Fibroblast of mammary gland (primary cell): ENCODE results near the gene DLGAP3.

Source experiments
- DNase-seq: peaks from one replicate; pipeline ENCODE4 v3.0.0-alpha.2; 2010; ENCODE audit warnings: low read depth
- H3K4me3 ChIP-seq: 2 replicates; pipeline ENCODE4 v1.5.1; 2011; ENCODE audit warnings: low read depth, mild to moderate bottlenecking, low read length, moderate library complexity; ENCODE audit not compliant: control insufficient read depth
- TF ChIP-seq, protein P1 (sequence below): conservative IDR thresholded peaks from 2 replicates; pipeline ENCODE4 v1.5.1; 2011; ENCODE audit warnings: low read depth, low read length, inconsistent platforms; ENCODE audit not compliant: control insufficient read depth, insufficient read depth

Gene DLGAP3

GRCh38 chr1:34908369-34908768 lies 21.1 kb downstream of the DLGAP3 start:
- no peak for DNase-seq
- TF ChIP-seq, protein P1, sequence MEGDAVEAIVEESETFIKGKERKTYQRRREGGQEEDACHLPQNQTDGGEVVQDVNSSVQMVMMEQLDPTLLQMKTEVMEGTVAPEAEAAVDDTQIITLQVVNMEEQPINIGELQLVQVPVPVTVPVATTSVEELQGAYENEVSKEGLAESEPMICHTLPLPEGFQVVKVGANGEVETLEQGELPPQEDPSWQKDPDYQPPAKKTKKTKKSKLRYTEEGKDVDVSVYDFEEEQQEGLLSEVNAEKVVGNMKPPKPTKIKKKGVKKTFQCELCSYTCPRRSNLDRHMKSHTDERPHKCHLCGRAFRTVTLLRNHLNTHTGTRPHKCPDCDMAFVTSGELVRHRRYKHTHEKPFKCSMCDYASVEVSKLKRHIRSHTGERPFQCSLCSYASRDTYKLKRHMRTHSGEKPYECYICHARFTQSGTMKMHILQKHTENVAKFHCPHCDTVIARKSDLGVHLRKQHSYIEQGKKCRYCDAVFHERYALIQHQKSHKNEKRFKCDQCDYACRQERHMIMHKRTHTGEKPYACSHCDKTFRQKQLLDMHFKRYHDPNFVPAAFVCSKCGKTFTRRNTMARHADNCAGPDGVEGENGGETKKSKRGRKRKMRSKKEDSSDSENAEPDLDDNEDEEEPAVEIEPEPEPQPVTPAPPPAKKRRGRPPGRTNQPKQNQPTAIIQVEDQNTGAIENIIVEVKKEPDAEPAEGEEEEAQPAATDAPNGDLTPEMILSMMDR: no peak
- H3K4me3 ChIP-seq: no peak overlapping the region

DNA sequence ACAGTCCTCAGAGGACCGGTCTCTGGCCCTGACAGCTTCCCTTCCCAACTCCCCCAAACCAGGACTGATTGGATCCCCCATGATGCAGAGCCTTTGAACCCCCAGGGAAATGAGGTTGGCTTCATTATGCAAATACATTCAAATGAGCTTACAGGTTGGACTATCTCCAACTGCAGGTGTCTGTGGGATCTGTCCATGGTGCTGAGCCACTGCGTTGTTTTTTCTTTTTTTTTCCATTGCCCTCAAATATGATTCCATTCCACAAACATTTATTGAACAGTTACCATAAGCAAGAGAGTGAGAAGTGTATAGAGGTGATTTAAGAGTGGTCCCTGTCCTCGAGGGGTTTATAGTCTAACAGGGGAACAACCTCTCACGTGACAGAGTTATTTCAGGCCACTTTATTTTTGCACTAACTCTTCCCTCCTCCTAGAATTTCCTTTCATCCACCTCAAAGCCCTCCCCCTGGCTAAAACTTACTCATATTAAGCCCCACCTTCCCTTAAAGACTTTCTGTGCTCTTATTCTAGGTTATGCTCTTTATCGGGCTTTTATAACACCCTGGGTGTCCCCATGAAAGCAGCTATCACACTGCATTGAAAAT lies 21.9 kb downstream of the DLGAP3 start:
- DNase-seq: no peak
- no peak overlapping the region for H3K4me3 ChIP-seq
- TF ChIP-seq, protein P1: no peak

DNA sequence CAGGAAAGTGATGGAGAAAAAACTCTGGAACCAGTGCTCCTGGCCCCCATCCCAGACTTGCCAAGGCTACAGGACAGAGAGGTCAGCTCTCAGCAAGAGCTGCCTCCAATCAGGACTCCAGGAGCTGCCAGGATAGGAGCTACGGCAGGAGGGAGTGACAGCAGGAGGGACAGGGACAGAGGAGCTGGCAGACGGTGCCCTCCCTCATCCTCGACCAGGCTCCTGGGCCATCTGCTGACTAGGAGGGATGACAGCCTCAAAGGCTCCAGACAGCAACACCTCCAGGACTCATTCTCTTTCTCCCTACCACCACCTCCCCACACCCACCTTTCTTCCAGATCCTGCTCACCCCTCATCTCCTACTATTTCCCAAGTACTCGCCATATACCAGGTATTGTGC lies 22.7 kb downstream of the DLGAP3 start:
- no peak overlapping the region for H3K4me3 ChIP-seq
- no peak for DNase-seq
- TF ChIP-seq, protein P1: no peak

GRCh38 chr1:34906222-34906621 lies 23.2 kb downstream of the DLGAP3 start:
- TF ChIP-seq, protein P1: no peak
- no peak for DNase-seq
- no peak overlapping the region for H3K4me3 ChIP-seq

DNA sequence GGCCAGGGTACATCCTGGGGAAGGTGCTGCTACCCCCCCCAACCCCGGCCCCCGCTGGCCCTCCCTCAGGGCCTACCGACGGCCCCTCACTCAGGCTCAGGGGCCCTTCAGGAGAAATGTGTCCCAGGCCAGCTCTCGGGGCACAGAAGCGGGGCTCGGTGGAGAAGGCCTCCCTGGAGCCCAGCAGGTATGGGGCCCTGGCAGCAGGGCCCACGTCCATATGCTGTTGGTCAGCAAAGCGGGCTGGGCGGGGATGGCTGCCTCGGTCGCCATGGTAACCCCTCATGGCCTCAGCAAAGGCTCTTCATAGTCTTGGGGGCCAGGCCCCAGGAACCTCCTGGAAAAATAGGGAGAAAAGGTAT lies 24.4 kb downstream of the DLGAP3 start:
- TF ChIP-seq, protein P1: no peak
- no peak overlapping the region for H3K4me3 ChIP-seq
- no peak for DNase-seq

- H3K4me3 ChIP-seq: no peak overlapping the region
- DNase-seq: no peak
- TF ChIP-seq, protein P1: no peak
Measured at GRCh38 chr1:34904236-34905097, 25.0 kb downstream of the DLGAP3 start.
